ENCODE results near the gene FOXA1. TPM values are rescaled to one million over a fixed set of nuclear protein-coding genes. Genes with fewer than 3 reads are reported as not detected.

The FOXA1 gene
- total RNA-seq, 1 donor = 0.36 TPM

DNA sequence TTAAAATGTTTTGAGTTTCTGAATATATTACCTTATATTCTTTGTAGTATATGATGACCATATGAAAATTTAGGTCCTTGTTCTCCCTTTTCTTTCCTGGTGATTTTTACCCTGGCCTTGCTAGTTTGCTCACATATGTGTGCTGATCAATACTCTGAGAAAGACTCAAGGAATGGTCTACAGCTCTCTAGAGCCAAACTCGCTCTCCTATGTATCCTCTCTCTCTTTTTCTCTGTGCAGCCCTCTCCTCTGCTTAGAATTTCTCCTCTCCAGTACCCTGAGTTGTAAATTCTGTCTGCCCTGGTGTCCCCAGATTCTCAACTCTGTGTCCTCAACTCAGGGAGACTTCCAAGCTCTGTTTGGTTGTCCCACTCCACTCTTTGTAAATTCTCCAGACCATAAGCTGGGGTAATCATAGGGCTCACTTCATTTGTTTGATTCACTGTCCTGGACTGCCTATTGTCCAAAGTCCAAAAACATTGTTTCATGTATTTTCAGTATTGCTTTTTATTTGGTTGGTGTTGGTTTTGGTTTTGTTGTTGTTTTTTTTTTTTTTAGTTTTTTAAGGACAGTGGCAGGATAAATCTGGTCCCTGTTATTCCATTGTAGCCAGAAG is 41.0 kb downstream of the FOXA1 start:
- TF ChIP-seq, protein P1, sequence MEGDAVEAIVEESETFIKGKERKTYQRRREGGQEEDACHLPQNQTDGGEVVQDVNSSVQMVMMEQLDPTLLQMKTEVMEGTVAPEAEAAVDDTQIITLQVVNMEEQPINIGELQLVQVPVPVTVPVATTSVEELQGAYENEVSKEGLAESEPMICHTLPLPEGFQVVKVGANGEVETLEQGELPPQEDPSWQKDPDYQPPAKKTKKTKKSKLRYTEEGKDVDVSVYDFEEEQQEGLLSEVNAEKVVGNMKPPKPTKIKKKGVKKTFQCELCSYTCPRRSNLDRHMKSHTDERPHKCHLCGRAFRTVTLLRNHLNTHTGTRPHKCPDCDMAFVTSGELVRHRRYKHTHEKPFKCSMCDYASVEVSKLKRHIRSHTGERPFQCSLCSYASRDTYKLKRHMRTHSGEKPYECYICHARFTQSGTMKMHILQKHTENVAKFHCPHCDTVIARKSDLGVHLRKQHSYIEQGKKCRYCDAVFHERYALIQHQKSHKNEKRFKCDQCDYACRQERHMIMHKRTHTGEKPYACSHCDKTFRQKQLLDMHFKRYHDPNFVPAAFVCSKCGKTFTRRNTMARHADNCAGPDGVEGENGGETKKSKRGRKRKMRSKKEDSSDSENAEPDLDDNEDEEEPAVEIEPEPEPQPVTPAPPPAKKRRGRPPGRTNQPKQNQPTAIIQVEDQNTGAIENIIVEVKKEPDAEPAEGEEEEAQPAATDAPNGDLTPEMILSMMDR (IDR thresholded peaks at IDR 0.05; ENCODE audit: extremely low read depth, low read depth, low read length) = no peak
- Histone ChIP-seq H3K36me3 (ENCODE audit: insufficient read depth, low read length) (no peaks in the 10 kb centered on the region), H3K27ac (ENCODE audit: low read depth, low read length) (no peak overlapping the region), H3K9me3 (ENCODE audit: low read depth, low read length) (no peaks in the 10 kb centered on the region), H4K20me1 (ENCODE audit: insufficient read depth, low read length) (no peaks in the 10 kb centered on the region), H3K27me3 (ENCODE audit: insufficient read depth, low read length) (no peaks in the 10 kb centered on the region), H3K4me1 (ENCODE audit: insufficient read depth, low read length) (peaks cover 2% of the 10 kb centered on the region), H3K79me2 (ENCODE audit: insufficient read depth, low read length) (no peaks in the 10 kb centered on the region), H2AFZ (ENCODE audit: low read length) (no peak overlapping the region), H3K4me2 (ENCODE audit: insufficient read depth, low read length) (no peak overlapping the region), H3K4me3 (ENCODE audit: insufficient read depth, low read length) (no peak overlapping the region)
- no peak for DNase-seq (ENCODE audit: insufficient read length, low spot score, missing footprints)

DNA sequence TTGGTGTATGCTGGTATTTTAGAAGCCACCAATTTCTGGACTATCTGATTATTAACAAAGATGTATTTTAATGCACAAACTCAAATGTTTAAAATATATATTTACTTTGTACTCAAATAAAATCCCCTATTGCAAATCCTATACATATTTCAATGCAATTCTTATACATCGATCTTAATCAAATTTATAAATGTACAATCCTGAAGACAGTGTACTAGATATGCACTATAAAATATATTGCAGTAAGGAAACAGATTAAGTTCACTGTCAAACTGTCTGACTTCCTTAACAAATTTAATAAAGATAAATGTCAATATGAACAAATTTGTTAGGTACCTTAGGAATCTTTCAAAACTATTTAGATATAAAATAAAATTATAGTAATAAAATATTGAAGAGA is 43.9 kb downstream of the FOXA1 start:
- Histone ChIP-seq H3K4me2 (ENCODE audit: insufficient read depth, low read length) (no peak overlapping the region), H2AFZ (ENCODE audit: low read length) (no peak overlapping the region), H3K9me3 (ENCODE audit: low read depth, low read length) (no peaks in the 10 kb centered on the region), H3K27ac (ENCODE audit: low read depth, low read length) (no peak overlapping the region), H3K27me3 (ENCODE audit: insufficient read depth, low read length) (no peaks in the 10 kb centered on the region), H3K4me3 (ENCODE audit: insufficient read depth, low read length) (no peak overlapping the region), H3K79me2 (ENCODE audit: insufficient read depth, low read length) (no peaks in the 10 kb centered on the region), H3K4me1 (ENCODE audit: insufficient read depth, low read length) (peaks cover 6% of the 10 kb centered on the region), H3K36me3 (ENCODE audit: insufficient read depth, low read length) (no peaks in the 10 kb centered on the region), H4K20me1 (ENCODE audit: insufficient read depth, low read length) (no peaks in the 10 kb centered on the region)
- TF ChIP-seq, protein P1 (IDR thresholded peaks at IDR 0.05; ENCODE audit: extremely low read depth, low read depth, low read length) = no peak
- no peak for DNase-seq (ENCODE audit: insufficient read length, low spot score, missing footprints)

DNA sequence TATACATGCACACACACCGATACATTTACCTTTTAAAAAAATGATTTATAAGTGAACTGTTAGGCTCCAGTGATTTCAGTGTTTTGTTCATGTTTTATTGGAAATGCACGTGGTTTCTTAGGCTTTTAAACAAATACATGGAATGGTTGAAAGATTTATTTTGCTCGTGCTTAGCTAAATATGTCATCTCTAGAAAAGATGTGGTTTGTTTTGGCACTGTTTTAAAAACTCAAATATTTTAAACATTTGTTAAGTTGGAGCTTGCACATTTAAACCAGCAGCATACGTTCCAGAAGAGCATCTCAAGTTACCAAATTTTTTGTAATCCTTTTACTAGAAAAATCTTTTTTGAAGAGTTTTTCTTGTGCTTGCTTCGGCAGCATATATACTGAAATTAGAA is 44.5 kb downstream of the FOXA1 start:
- no peak overlapping the region for H2AFZ ChIP-seq (ENCODE audit: low read length)
- no peak overlapping the region for H3K4me3 ChIP-seq (ENCODE audit: insufficient read depth, low read length)
- no peaks in the 10 kb centered on the region for H3K36me3 ChIP-seq (ENCODE audit: insufficient read depth, low read length)
- no peaks in the 10 kb centered on the region for H3K9me3 ChIP-seq (ENCODE audit: low read depth, low read length)
- no peaks in the 10 kb centered on the region for H3K27me3 ChIP-seq (ENCODE audit: insufficient read depth, low read length)
- peak; percentile 41 for DNase-seq (ENCODE audit: insufficient read length, low spot score, missing footprints)
- H3K4me2 ChIP-seq (ENCODE audit: insufficient read depth, low read length) = no peak overlapping the region
- H3K27ac ChIP-seq (ENCODE audit: low read depth, low read length) = no peak overlapping the region
- no peaks in the 10 kb centered on the region for H3K79me2 ChIP-seq (ENCODE audit: insufficient read depth, low read length)
- H4K20me1 ChIP-seq (ENCODE audit: insufficient read depth, low read length) = no peaks in the 10 kb centered on the region
- TF ChIP-seq, protein P1 (IDR thresholded peaks at IDR 0.05; ENCODE audit: extremely low read depth, low read depth, low read length) = no peak
- peaks cover 6% of the 10 kb centered on the region for H3K4me1 ChIP-seq (ENCODE audit: insufficient read depth, low read length)

DNA sequence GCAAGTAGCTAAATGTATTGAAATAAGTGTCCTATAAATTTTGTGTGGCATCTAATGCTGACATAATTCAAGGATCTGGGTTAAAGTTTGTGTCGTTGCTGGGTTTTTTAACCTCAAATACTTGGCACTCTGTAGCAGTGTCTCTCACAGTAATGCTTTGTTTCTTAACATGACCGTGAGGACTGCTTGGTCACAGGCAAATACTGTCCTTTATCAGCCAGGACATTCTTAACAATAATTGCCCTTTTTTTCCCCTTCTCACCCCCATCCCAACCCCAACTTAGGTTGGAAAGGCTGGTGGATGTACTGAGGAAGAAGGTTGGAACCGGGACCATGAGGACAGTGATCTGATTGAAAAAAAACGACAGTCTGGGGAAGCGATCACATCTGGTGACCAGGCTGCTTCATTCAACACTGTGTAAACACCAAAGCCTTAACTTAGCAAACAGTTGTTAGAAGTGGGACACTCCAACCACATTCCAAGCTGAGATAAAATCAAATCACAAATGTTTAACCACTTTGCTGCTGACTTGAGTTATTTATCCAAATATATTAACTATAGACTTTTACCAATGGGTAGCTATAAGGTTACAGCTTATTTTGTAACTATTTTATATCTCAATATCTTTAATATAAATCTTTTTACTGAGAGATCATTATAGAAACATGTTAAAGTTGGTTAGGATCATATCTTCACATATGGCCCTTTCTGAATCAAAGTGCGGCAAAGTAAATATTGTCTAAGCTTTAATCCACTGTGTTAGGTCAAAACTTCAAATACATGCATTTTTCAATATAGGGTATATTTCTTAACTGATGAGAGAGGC is 48.2 kb downstream of the FOXA1 start:
- Histone ChIP-seq H3K27ac (ENCODE audit: low read depth, low read length) (no peak overlapping the region), H2AFZ (ENCODE audit: low read length) (peak overlapping the region; percentile 40), H3K4me1 (ENCODE audit: insufficient read depth, low read length) (peaks cover 6% of the 10 kb centered on the region), H3K36me3 (ENCODE audit: insufficient read depth, low read length) (no peaks in the 10 kb centered on the region), H3K4me3 (ENCODE audit: insufficient read depth, low read length) (peak overlapping the region; percentile 38), H3K9me3 (ENCODE audit: low read depth, low read length) (no peaks in the 10 kb centered on the region), H3K27me3 (ENCODE audit: insufficient read depth, low read length) (no peaks in the 10 kb centered on the region), H3K79me2 (ENCODE audit: insufficient read depth, low read length) (no peaks in the 10 kb centered on the region), H4K20me1 (ENCODE audit: insufficient read depth, low read length) (no peaks in the 10 kb centered on the region), H3K4me2 (ENCODE audit: insufficient read depth, low read length) (peak overlapping the region; percentile 34)
- no peak for DNase-seq (ENCODE audit: insufficient read length, low spot score, missing footprints)
- TF ChIP-seq, protein P1 (IDR thresholded peaks at IDR 0.05; ENCODE audit: extremely low read depth, low read depth, low read length) = no peak

Data from osteoblast (primary cell).